SW480 (cell line): ENCODE results near the gene PPFIBP1.
"Not testable (repeated sequence)": the region's sequence is repeated elsewhere in the genome, so short reads cannot be mapped to it uniquely, and the experiment has no call there.

ENCODE experiments used
- DNase-seq: peaks from one replicate; pipeline ENCODE4 v3.0.0-alpha.2; 2016; ENCODE audit warnings: low spot score

Gene PPFIBP1

DNA sequence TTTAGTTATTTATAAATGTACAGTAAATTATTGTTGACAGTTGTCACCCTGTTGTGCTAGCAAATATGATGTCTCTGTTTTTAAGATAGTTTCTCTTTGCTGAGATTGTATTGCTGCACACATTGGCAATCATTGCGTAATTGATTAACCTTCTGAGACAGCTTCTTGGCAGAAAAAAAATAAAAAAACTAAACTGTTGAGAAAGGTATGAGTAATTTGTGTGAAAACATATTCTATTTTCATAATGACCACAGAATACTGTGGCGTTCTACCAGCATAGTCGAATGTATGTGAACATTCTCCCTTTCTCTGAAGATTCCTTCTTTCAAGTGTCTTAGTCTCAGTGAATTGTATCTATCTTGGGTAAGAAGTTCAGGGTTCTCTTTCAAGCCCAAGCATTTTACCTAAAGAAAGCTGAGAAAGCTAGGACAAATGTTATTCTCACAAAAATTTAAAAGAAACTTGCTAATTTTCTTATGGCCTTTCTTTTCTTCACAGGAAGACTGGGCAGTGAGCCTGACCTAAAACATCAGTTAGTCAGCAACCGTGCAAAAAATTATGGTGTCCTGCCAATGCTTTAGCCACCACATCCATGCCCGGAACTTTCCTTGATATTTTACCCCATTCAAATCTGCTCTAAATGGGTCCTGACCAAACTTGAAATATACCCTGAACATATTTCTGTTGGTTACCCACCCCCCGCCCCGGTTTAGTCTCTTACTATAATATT, 103.3 kb downstream of the PPFIBP1 start:
- no peak for DNase-seq

- DNase-seq: not testable (repeated sequence)
Measured at GRCh38 chr12:27627853-27628469, 104.0 kb downstream of the PPFIBP1 start.

- not testable (repeated sequence) for DNase-seq
Measured at GRCh38 chr12:27630219-27630618, 106.2 kb downstream of the PPFIBP1 start.

- DNase-seq: no peak
Measured at GRCh38 chr12:27631365-27631764, 107.4 kb downstream of the PPFIBP1 start.

DNA sequence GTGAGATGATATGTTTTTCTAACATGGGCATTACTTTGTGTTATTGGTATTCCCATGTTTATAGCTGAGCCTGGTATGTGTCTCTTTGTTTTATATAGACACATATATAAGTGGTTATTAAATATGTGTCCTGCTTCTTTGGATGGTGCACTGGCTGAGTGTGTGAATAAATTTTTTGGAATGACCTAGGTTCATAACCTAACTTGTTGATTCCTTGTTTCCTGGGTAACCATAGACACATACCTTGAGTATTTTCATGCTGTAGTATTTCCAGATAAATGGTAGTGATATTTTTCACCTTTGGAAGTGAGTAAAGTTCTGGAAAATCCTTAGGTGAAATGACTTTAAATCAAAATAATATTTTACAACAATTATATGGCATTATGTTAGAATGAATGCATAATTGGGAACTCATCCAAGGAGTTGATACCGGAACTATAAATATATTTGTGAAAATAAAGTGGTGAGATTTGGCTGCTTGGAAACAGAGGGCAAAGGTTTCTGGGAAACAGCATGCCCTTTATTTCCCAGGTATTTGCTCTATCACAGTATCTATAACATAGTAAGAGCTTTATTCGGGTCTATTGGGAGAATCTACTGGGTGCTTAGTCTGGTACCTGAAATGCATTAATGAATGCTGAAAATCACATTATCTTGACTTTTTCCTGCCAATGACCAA, 107.9 kb downstream of the PPFIBP1 start:
- no peak for DNase-seq

DNA sequence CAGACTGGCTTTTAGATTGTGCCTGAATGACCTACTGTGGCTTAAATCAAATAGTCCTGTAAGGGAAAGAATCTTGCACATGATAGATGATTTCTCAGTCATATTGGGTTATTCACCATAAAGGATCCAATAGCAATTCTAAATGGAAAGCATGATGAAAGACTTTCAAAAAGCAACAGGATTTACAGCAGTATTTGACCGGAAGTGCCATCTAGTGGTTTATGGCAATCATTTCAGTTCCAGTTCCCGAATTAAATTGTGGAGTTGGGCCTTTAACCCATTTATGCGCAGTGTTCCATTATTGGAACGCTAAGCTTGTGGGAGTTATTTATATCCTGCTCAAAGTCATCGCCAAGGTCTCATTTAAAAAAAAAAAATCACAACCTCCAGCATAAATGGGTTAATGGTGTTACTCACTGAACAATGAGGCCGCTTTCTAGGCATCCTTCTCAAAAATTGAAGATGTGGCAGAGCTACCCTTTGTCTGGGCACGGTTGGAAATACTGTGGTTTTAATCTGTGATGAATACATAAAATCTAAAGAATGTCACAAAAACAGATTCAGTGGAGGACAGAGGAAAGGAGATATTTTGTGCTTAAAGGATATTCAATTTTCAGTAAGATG, 111.5 kb downstream of the PPFIBP1 start:
- peak; percentile 81 for DNase-seq

GRCh38 chr12:27636569-27636968, 112.6 kb downstream of the PPFIBP1 start:
- DNase-seq: not testable (repeated sequence)

DNA sequence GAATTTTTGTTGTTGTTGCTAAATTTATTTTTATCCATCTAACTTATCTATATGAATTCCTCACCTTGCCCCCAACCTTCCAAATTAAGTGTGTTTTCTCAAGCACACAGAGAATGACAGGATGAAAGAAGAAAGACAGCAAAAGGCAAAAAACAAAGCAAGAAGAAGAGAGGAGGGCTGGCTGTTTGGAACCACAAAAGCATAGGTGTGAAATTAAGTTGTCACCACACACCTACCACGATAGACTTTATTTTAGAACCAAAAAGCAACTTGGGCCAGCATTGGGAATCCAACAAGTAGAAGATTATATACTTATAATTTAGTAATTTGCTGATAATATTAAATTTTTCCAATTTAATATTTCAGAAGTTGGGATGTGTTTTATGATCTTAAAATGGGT, 113.5 kb downstream of the PPFIBP1 start:
- DNase-seq: no peak

DNA sequence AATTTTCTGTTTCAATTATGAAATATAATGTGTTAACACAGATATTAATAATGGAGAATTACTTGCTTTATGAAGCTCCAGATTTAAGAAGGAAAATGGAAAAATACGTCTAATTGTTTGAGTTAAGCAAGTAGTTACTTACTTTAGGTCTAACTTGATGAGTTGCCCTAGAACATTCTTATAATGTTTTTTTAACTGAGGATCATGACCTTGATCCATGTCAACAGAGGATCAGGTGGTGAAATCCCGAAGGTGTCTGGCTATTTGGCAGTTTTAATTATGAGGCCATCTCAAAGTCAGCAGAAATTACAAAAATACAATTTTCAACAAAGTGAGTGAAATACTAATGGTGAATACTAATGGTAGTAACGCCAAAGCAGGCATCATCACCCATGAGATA, 115.3 kb downstream of the PPFIBP1 start:
- no peak for DNase-seq

- DNase-seq: not testable (repeated sequence)
Measured at GRCh38 chr12:27640566-27641200, 116.7 kb downstream of the PPFIBP1 start.

DNA sequence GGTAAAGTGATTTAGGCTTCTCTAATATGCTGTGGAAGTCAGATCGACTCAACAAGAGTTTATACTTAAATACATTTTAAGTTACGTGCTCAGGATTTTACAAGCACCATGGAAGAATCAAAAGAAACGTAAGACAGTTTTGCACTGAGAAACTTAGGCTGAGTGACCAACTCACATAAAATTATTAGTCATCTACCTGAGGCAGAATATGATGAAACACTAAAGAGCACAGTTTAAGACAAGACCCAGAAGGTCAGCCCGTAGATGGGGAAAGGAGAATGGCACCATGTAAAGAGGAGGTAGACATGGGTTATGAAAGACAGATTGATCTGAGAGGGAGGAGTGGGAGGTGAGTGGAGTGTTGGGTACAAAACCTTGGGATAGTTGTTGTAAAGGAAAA, 118.4 kb downstream of the PPFIBP1 start:
- DNase-seq: not testable (repeated sequence)

GRCh38 chr12:27642892-27643291, 118.9 kb downstream of the PPFIBP1 start:
- DNase-seq: not testable (repeated sequence)

DNA sequence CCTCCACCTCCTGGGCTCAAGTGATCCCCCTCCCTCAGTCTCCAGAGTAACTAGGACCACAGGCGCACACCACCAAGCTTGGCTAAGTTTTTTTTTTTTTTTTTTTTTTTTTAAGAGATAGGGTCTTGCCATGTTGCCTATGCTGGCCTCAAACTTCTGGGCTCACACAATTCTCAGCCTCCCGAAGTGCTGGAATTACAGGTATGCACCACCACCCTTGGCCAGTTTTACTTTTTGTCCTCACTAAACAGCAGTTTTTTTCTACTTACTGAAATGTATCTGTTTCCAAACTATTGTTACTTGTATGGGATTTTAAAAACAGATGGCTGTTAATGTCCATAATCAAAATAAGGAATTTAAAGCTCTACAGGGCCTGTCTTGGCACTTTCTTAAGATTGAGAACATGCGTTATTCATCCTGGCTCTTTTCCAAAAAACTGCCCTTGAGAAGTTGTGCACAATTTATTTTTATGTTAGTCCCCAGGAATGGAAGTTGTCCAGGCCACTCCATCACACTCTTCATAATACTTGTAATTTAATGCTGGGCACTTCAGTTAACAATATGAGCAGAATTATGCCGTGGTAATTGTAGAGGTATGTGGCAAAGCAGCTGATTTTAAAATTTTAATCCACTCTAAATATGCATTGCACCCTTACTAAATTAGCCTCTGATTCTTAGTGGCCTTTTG, 120.3 kb downstream of the PPFIBP1 start:
- no peak for DNase-seq

DNA sequence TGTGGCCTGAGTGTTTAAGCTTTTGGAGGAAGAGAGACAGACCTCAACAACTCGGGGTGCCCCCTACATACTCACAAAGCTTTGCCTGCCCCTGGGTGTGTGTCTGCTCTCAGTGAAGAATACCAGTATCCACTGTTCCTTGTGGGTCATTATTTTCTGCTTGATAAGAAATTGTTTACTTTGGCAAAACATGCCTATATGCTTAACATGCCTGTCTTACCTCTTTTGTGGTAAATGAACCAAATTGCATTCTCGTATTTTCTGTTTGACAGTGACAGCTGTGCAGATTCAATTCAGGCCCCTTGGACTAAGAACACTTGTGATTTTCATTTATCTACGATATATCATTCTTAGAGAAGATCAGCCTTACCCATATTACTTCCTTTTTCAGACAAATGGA, 121.7 kb downstream of the PPFIBP1 start:
- DNase-seq: no peak

DNA sequence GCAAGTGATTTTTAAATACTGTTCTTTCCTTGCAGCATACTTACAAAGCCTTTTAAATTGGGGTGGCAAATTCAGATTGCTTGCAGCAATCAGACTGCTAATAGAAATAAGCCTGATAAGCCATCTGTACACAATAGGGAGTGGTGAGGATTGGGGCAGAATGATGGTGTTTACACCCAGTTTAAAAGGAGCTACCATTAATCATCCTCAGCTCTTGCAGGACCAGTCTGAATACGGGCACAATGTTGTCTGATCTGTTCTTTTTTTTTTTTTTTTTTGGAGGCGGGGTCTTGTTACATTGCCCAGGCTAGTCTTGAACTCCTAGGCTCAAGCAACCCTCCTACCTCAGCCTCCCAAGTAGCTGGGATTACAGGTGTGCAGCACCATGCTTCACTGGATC, 122.1 kb downstream of the PPFIBP1 start:
- DNase-seq: no peak

GRCh38 chr12:27650011-27650410, 126.0 kb downstream of the PPFIBP1 start:
- DNase-seq: no peak

GRCh38 chr12:27651201-27651600, 127.2 kb downstream of the PPFIBP1 start:
- no peak for DNase-seq

DNA sequence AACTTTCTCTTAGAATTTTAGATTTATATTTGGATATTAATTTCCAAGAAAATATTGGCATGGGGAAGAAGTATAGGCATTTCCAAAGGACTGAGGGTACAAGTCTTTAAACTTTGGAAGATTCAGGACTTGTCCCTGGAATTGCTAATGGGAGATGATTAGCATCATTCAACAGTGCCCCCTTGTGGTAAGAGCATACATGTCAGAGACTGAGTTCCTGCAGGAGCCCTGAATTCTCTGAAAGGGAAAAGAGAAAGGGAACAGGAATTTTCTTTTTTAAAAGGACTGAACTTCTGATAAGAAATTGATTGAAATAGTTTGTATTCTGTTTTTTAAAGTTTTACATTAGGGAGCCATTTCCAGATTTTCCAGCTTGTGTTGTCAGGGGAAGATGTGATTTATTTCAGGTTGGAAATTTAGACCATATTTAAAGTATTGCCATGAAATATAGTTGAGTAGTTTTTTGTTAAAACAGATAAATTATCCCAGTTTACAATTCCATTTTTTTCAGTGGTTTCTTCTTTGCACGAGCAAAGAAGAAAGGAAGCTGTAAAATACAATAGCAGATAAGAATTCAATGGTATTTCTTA, 128.3 kb downstream of the PPFIBP1 start:
- peak; percentile 82 for DNase-seq

DNA sequence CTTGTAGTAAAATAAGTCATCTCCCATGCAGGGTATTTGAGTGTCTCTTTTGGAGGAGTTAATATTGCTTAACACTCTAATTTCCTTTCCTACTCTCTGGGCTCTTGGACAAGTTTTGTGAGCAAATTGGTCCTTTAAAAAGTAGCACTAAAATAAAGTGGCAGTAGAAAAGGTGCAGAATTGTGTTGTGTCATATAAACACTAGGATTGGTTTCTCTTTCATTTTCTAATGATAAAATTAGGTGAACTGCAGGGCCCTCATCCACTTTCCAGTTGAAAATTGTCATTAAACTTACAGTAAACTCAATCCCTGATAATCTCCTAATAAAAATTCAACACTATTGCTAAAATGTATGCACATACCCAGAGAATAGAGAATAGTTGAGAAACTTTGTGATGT, 129.7 kb downstream of the PPFIBP1 start:
- DNase-seq: no peak

GRCh38 chr12:27655476-27655875, 131.5 kb downstream of the PPFIBP1 start:
- not testable (repeated sequence) for DNase-seq

DNA sequence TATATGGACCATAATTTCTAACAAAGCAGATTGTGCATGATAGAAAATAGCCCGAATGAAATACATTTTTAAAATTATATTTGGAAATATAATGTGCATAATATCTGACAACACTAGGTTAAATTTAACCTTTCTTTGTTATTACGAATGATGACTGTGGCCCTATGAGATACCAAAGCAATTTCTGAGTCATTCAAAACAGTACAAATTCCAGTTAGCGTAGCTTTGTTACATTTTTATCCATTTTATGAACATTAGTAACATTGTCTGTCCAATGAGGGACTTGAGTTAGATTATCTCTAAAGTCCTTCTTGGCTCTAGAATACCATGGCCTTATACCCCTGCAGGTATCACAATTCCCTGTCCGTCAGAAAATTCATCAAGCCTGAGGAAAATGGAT, 133.3 kb downstream of the PPFIBP1 start:
- no peak for DNase-seq
